Osteoblast (primary cell): ENCODE measurements around the gene CTNNA2. TPM values are rescaled to one million over a fixed set of nuclear protein-coding genes. Genes with fewer than 3 reads are reported as not detected.

Experiments
- DNase-seq: peaks from one replicate; pipeline ENCODE4 v3.0.0; 2011; ENCODE audit warnings: low spot score, mixed read lengths; ENCODE audit not compliant: insufficient read length; ENCODE audit errors: missing footprints
- H2AFZ ChIP-seq: 2 replicates; pipeline ENCODE4 v1.6.0; 2011; ENCODE audit warnings: mild to moderate bottlenecking, low read length
- H3K27ac ChIP-seq: 2 replicates; pipeline ENCODE4 v1.5.1; 2011; ENCODE audit warnings: mild to moderate bottlenecking, low read depth, low read length, moderate library complexity
- H3K27me3 ChIP-seq: 2 replicates; pipeline ENCODE4 v1.6.0; 2012; ENCODE audit warnings: mild to moderate bottlenecking, control low read depth, inconsistent platforms, low read length, moderate library complexity; ENCODE audit not compliant: insufficient read depth
- H3K36me3 ChIP-seq: 2 replicates; pipeline ENCODE4 v1.5.1; 2011; ENCODE audit warnings: mild to moderate bottlenecking, low read length, control low read depth, moderate library complexity; ENCODE audit not compliant: insufficient read depth
- H3K4me1 ChIP-seq: 2 replicates; pipeline ENCODE4 v1.5.1; 2011; ENCODE audit warnings: mild to moderate bottlenecking, low read length, control low read depth, moderate library complexity; ENCODE audit not compliant: insufficient read depth
- H3K4me2 ChIP-seq: 2 replicates; pipeline ENCODE4 v1.6.0; 2011; ENCODE audit warnings: mild to moderate bottlenecking, low read length; ENCODE audit not compliant: insufficient read depth
- H3K4me3 ChIP-seq: fragments of 200-600 bp; sonication (generic); 3 replicates; pipeline ENCODE4 v1.5.1; 2012; ENCODE audit warnings: mild to moderate bottlenecking, low read length, inconsistent platforms; ENCODE audit not compliant: insufficient read depth
- H3K79me2 ChIP-seq: 2 replicates; pipeline ENCODE4 v1.6.0; 2012; ENCODE audit warnings: mild to moderate bottlenecking, low read length, control low read depth, inconsistent platforms; ENCODE audit not compliant: insufficient read depth
- H3K9me3 ChIP-seq: 2 replicates; pipeline ENCODE4 v1.5.1; 2011; ENCODE audit warnings: low read depth, low read length, control low read depth
- H4K20me1 ChIP-seq: 2 replicates; pipeline ENCODE4 v1.6.0; 2012; ENCODE audit warnings: mild to moderate bottlenecking, low read length, control low read depth; ENCODE audit not compliant: insufficient read depth
- total RNA-seq: library from RNA; depleted of rRNA; stranded (reverse); fragments of >200 nt; gene quantifications from 2 replicates; pipeline ENCODE4 v1.2.3, GENCODE V29; 2012
- TF ChIP-seq, protein P1 (sequence below): IDR thresholded peaks from 2 replicates; pipeline ENCODE4 v1.5.1; 2011; ENCODE audit warnings: mild to moderate bottlenecking, low read depth, low read length, moderate library complexity; ENCODE audit errors: extremely low read depth

Gene CTNNA2
- total RNA-seq, 1 donor = not detected

DNA sequence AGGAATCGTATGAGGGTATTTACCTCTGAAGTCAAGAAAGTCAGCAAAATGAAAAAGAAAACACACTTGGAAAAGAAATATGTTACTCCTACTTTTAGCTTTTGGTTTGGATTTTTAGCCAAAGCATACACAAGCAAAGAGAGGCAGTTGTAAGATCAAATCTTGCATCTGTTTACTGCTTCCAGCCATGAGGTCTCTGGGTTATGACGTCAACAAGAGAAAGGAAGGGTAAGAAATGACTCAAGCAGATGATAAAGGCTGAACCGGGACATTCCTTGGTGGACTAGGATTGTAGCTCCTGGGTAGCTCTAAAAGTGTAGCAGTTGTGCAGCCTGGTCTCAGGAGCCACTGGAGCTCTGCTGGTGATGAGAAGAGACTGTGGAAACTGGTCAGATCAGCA is 16.8 kb downstream of the CTNNA2 start:
- H3K9me3 ChIP-seq = no peaks in the 10 kb centered on the region
- H3K27ac ChIP-seq = no peak overlapping the region
- DNase-seq = no peak
- TF ChIP-seq, protein P1, sequence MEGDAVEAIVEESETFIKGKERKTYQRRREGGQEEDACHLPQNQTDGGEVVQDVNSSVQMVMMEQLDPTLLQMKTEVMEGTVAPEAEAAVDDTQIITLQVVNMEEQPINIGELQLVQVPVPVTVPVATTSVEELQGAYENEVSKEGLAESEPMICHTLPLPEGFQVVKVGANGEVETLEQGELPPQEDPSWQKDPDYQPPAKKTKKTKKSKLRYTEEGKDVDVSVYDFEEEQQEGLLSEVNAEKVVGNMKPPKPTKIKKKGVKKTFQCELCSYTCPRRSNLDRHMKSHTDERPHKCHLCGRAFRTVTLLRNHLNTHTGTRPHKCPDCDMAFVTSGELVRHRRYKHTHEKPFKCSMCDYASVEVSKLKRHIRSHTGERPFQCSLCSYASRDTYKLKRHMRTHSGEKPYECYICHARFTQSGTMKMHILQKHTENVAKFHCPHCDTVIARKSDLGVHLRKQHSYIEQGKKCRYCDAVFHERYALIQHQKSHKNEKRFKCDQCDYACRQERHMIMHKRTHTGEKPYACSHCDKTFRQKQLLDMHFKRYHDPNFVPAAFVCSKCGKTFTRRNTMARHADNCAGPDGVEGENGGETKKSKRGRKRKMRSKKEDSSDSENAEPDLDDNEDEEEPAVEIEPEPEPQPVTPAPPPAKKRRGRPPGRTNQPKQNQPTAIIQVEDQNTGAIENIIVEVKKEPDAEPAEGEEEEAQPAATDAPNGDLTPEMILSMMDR = no peak
- H3K4me1 ChIP-seq = no peaks in the 10 kb centered on the region
- H3K36me3 ChIP-seq = no peaks in the 10 kb centered on the region
- no peaks in the 10 kb centered on the region for H4K20me1 ChIP-seq
- no peaks in the 10 kb centered on the region for H3K79me2 ChIP-seq
- H2AFZ ChIP-seq = no peak overlapping the region
- no peak overlapping the region for H3K4me2 ChIP-seq
- no peak overlapping the region for H3K4me3 ChIP-seq
- H3K27me3 ChIP-seq = no peaks in the 10 kb centered on the region

DNA sequence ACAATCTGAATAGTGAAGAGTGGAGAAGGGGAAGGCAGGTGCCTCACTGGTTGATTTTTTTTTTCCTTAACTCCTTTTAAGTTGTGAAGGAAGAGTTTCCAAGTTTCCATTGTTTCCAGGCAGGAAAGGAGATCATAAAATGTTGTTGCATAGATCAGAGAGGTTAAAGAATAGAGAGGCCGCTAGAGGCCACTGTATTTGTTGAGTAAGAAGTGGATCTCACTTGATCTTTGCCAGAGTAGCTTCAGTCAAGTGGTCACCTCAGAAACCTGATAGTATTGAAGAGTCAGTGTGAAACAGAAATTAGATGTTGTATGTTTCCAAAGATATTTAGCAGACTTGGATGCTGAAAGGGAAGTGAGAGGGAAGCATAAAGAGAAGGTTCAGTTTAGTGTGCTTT is 17.6 kb downstream of the CTNNA2 start:
- H3K9me3 ChIP-seq = no peaks in the 10 kb centered on the region
- no peaks in the 10 kb centered on the region for H3K4me1 ChIP-seq
- H2AFZ ChIP-seq = no peak overlapping the region
- H3K27ac ChIP-seq = no peak overlapping the region
- H3K79me2 ChIP-seq = no peaks in the 10 kb centered on the region
- TF ChIP-seq, protein P1 = peak; percentile 30
- no peak overlapping the region for H3K4me3 ChIP-seq
- H3K4me2 ChIP-seq = no peak overlapping the region
- H3K36me3 ChIP-seq = no peaks in the 10 kb centered on the region
- no peaks in the 10 kb centered on the region for H4K20me1 ChIP-seq
- no peak for DNase-seq
- H3K27me3 ChIP-seq = no peaks in the 10 kb centered on the region

DNA sequence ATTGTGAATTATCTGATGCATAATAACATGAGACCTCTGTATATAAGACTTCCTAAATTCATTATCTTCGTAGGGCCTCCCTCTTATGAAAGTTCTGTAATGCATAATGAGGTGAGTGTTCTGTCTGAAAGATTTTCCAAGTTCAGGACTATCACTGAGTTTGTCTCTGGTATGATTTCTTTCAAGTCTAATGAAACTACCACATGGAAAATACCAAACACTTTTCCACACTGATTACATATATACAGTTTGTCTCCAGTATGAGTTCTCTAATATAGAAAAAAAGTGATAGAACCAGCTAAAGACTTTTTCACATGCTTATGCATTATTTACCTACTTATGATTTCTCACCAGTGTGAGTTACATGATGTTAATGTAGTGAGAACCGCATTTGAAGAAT is 34.7 kb downstream of the CTNNA2 start:
- Histone ChIP-seq H3K9me3 (peaks cover 10% of the 10 kb centered on the region), H3K4me3 (no peak overlapping the region), H2AFZ (no peak overlapping the region), H3K27me3 (no peaks in the 10 kb centered on the region), H3K4me2 (no peak overlapping the region), H3K4me1 (no peaks in the 10 kb centered on the region), H3K36me3 (no peaks in the 10 kb centered on the region), H3K27ac (no peak overlapping the region), H4K20me1 (no peaks in the 10 kb centered on the region), H3K79me2 (no peaks in the 10 kb centered on the region)
- peak; percentile 22 for DNase-seq
- TF ChIP-seq, protein P1 = no peak

DNA sequence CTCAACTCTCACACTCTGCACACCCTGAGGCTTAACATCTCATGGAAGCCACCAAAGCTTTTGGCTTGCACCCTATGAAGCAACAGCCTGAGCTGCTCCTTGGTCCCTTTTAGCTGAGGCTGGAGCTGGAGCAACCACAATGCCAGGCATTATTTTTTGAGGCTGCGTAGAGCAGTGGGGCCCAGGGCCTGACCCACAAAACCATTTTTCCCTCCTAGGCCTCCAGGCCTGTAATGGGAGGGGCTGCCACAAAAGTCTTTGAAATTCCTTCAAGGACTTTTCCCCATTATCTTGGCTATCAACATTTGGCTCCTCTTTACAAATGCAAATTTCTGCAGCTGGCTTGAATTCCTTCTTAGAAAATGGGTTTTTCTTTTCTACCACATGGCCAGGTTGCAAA is 39.8 kb downstream of the CTNNA2 start:
- H3K9me3 ChIP-seq = peaks cover 10% of the 10 kb centered on the region
- H3K79me2 ChIP-seq = no peaks in the 10 kb centered on the region
- H3K27ac ChIP-seq = no peak overlapping the region
- no peak overlapping the region for H3K4me3 ChIP-seq
- H3K4me2 ChIP-seq = no peak overlapping the region
- no peak for DNase-seq
- no peaks in the 10 kb centered on the region for H4K20me1 ChIP-seq
- H3K27me3 ChIP-seq = no peaks in the 10 kb centered on the region
- TF ChIP-seq, protein P1 = no peak
- no peaks in the 10 kb centered on the region for H3K4me1 ChIP-seq
- no peaks in the 10 kb centered on the region for H3K36me3 ChIP-seq
- H2AFZ ChIP-seq = no peak overlapping the region
